HG03342 (cell line): Measurements from ENCODE around the gene WDR17.

Experiments used
- ATAC-seq: cut with Tn5 transposase; IDR thresholded peaks from one replicate; pipeline ENCODE4 v1.9.1; 2021; ENCODE audit warnings: mild to moderate bottlenecking, moderate library complexity; ENCODE audit not compliant: unreplicated experiment

Gene WDR17

DNA sequence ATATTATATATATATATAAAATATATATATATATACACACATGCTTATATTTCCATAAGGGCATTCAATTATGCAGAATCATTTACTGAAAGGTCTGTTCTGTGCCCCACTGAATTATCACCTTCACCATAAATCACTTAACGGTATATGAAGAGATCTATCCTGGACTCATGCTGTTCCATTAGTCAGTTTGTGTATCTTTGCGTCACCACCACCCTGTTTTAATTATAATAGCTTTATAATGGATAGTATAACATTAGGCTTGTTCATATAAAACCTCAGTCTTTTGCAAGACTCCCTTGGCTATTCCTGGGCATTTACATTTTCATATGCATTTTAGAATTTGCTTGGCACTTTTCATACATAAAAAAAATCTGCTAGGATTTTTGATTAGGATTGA is 19.1 kb downstream of the WDR17 start:
- ATAC-seq = no peak

GRCh38 chr4:176090115-176090514 is 24.5 kb downstream of the WDR17 start:
- peak; percentile 86 for ATAC-seq

GRCh38 chr4:176099314-176099713 is 33.7 kb downstream of the WDR17 start:
- no peak for ATAC-seq

GRCh38 chr4:176102414-176103063 is 36.9 kb downstream of the WDR17 start:
- ATAC-seq = no peak

GRCh38 chr4:176107695-176108094 is 42.1 kb downstream of the WDR17 start:
- ATAC-seq = no peak

GRCh38 chr4:176123710-176124407 is 58.2 kb downstream of the WDR17 start:
- peak; percentile 100 for ATAC-seq

DNA sequence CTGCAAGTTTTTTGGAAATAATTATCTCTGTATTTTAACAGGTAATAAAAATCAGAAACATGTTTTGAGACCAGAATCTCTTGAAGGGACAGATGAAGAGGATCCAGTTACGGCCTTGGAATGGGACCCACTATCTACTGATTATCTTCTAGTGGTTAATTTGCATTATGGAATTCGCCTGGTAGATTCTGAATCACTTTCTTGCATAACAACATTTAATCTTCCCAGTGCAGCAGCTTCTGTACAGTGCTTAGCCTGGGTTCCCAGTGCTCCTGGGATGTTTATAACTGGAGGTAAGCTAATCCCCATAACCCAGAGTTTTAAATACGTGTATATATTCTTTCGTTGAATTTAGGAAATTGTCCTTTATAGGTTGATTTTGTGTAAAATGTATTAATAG is 59.4 kb downstream of the WDR17 start:
- ATAC-seq = no peak

- no peak for ATAC-seq
Measured at GRCh38 chr4:176134670-176135069, 69.0 kb downstream of the WDR17 start.

DNA sequence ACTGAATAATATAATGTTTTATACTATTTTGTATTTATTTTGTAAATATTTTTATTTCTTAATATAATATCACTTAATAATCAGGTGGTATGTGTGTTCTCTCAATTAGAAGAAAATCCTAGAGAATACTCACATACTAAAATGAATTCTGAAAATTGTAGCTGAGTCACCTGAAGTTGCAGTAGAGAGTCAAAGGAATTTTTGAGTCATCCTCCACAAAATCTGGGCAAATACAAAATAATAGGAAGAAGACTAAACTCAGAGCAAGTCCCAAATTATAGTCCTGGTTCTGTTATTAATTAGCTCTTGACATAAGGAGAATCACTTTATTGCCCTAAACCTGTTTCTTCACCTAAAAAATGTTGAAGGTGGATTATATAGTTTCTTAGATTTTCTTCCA is 72.0 kb downstream of the WDR17 start:
- ATAC-seq = no peak

DNA sequence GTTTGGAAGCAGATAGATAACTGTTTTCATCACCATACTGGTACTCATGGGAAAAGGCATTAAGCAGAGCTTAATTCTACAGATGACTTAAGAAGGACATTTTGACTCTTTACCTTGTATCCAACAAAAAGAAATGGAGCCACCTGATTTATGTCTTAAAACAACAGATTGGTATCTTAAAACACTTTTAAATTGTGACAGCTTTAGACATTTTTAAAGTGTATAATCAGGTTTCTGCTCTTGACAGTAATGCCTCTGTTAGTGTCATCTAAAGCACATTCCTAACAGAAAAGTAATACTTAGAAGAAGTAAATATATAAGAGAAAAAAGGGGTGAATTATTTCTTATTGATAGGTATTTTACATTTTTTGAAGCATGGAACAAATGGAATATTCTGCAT is 73.9 kb downstream of the WDR17 start:
- ATAC-seq = no peak

DNA sequence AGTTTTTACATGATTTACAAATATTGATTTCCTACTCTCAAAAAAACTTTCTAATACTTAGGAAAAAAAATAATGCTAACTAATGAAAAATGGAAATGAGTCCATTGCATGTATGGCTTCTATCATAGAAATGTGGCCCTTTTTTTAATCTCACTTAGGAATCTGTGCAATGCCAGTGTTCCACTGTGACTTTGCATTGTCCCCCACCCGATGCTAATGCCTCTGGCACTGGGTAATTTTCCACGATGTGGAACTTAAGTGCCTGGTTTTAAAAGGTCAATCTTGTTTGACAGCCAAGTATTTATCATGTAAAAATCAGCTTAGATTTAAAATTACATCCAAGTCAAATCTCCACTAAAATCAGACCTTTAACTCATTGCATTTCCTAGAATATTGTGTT is 76.6 kb downstream of the WDR17 start:
- no peak for ATAC-seq

GRCh38 chr4:176149680-176150355 is 84.2 kb downstream of the WDR17 start:
- no peak for ATAC-seq

GRCh38 chr4:176150356-176150682 is 84.7 kb downstream of the WDR17 start:
- ATAC-seq = no peak

- ATAC-seq = no peak
Measured at GRCh38 chr4:176150704-176151103, 85.1 kb downstream of the WDR17 start.

DNA sequence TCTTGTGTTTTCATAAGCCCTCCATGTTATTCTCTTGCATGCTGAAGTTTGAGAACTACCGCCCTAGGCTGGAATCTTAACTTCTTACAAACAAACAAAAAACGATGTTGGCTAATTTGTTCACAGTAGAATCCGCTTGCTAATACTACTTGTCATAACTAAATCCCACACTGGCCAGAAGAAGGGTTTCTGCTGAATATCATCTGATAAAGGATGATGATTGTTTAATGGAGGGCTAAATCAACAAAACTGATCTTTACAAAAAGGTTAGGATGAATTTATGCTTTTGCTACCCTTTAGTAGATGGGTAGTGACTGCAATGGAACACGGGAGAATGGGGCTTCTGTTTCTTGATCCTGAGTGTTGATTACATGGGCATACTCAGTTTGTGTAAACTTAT is 87.5 kb downstream of the WDR17 start:
- no peak for ATAC-seq

- ATAC-seq = no peak
Measured at GRCh38 chr4:176156656-176157055, 91.0 kb downstream of the WDR17 start.

GRCh38 chr4:176163041-176163440 is 97.4 kb downstream of the WDR17 start:
- ATAC-seq = no peak

DNA sequence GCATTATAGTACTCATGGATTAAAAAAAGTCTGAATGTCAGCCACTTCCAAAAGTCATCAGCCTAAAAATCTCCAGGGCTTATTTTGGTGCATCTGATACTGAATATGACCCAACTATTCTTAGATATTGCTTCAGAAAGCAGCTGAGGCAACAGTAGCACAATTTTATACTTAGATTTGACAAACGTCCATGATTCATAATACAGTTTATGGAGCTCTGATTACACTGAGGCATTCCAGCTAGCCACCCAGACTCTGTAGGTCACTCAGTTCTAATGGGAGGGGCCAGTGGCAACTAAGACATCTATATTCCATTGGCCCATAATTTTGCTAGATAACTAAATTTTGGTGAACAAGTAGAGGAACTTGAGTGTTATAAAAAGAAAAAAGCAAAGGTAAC is 119.4 kb downstream of the WDR17 start:
- ATAC-seq = no peak

DNA sequence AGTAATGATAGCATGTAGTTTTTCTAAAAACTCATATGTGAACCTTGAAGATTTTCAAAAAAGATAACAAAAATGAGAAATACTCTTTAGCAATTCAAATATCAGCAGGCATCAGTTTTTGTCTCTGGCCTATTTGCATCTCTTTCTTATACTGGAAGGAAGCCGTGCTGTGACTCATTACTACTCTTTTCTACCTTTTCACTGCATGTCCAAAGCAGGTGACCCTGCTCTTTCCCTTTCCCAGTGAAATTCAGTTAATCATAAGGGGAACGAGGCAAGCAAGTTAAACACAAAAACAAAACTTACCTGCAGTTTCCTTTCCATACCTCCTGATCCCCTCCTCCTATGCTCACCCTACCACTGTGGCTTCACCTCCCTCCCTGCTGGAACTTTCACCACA is 120.4 kb downstream of the WDR17 start:
- ATAC-seq = no peak

- ATAC-seq = no peak
Measured at GRCh38 chr4:176186671-176187395, 121.2 kb downstream of the WDR17 start.

DNA sequence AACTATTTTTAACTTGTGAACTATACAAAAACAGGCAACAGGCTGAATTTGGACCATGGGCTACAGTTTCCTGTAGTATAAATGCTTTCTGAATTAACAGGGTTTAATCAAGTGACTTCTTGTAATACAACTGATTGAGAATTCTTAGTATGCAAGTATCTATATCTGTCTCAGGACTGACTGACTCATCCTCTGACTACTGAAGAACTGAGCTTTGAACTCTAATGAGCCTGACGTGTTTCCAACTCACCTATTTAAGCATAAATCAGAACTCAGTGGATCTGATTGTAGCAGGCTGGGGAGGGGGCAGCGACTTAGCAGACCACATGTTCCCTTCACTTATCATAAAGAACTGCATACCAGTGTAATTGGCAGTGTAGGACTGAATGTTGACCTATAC is 122.0 kb downstream of the WDR17 start:
- ATAC-seq = no peak

DNA sequence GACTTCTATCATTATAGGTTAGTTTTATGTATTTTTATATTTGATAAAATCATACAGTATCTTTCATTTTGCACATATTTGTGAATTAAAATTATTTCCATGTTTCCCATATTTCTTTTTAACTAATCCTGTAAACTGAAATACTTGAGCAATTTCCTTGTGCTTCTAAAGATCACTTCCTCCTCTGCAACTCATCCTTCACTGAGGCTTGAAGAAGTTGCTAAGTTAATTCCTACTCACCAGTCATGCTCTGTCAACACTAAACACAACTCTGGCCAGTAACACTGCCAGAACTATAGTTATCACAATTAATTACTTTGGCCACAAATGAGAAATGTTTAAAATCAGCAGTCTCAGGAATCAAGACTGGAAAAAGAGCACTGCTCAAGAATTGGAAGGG is 123.0 kb downstream of the WDR17 start:
- ATAC-seq = no peak
